ENCODE results near the gene FAM118B.
"Not testable (repeated sequence)": the region's sequence is repeated elsewhere in the genome, so short reads cannot be mapped to it uniquely, and the experiment has no call there.

Gene FAM118B

GRCh38 chr11:126217491-126217890 is 5.9 kb downstream of the FAM118B start:
- DNase-seq (ENCODE audit: low spot score), result no peak

GRCh38 chr11:126219547-126219946 is 8.0 kb downstream of the FAM118B start:
- DNase-seq (ENCODE audit: low spot score), result no peak

- DNase-seq (ENCODE audit: low spot score), result no peak
Measured at GRCh38 chr11:126224647-126225294, 13.2 kb downstream of the FAM118B start.

GRCh38 chr11:126225295-126225665 is 13.7 kb downstream of the FAM118B start:
- DNase-seq (ENCODE audit: low spot score), result no peak

- DNase-seq (ENCODE audit: low spot score), result no peak
Measured at GRCh38 chr11:126226334-126227084, 14.9 kb downstream of the FAM118B start.

- DNase-seq (ENCODE audit: low spot score), result no peak
Measured at GRCh38 chr11:126229858-126230540, 18.4 kb downstream of the FAM118B start.

GRCh38 chr11:126231725-126232459 is 20.3 kb downstream of the FAM118B start:
- no peak for DNase-seq (ENCODE audit: low spot score)

GRCh38 chr11:126232683-126233082 is 21.1 kb downstream of the FAM118B start:
- no peak for DNase-seq (ENCODE audit: low spot score)

GRCh38 chr11:126233391-126233790 is 21.8 kb downstream of the FAM118B start:
- no peak for DNase-seq (ENCODE audit: low spot score)

DNA sequence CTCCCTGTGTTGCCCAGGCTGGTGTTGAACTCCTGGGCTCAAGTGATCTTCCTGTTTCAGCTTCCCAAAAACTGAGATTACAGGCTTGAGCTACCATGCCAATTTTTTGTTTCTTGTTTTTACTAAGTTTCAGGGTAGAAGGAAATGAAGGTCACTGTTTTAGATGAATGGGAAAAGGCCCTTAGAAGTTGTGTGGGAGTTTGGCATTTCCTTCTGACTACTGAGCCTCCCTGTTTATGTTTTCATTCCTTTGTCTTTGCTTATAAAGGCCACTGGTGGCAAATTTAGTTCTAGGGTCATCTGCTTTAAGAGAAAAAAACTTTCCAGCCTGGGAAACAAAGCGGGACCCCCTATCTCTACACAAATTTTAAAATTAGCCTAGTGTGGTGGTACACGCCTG is 35.1 kb downstream of the FAM118B start:
- DNase-seq (ENCODE audit: low spot score), result no peak

- DNase-seq (ENCODE audit: low spot score), result no peak
Measured at GRCh38 chr11:126253265-126253664, 41.7 kb downstream of the FAM118B start.

GRCh38 chr11:126254819-126255218 is 43.2 kb downstream of the FAM118B start:
- no peak for DNase-seq (ENCODE audit: low spot score)

GRCh38 chr11:126255507-126255906 is 43.9 kb downstream of the FAM118B start:
- DNase-seq (ENCODE audit: low spot score), result not testable (repeated sequence)

DNA sequence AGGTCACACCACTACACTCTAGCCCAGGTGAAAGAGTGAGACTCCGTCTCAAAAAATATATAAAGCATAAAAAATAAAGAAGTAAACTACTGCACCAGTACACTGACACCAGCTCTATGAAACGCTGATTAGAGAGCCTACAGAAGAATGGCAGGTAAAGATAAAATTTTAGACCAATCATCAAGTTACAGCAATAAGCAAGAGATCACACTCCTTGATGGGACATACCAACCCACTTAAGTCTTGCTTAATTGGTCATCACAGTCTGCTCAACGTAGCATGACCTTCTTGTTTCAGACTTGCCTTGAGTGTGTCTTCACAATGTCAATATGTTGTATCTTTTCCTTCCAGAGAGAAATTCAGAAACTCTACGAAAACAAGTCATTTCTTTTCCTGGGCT is 44.6 kb downstream of the FAM118B start:
- no peak for DNase-seq (ENCODE audit: low spot score)

- no peak for DNase-seq (ENCODE audit: low spot score)
Measured at GRCh38 chr11:126257144-126257543, 45.6 kb downstream of the FAM118B start.

DNA sequence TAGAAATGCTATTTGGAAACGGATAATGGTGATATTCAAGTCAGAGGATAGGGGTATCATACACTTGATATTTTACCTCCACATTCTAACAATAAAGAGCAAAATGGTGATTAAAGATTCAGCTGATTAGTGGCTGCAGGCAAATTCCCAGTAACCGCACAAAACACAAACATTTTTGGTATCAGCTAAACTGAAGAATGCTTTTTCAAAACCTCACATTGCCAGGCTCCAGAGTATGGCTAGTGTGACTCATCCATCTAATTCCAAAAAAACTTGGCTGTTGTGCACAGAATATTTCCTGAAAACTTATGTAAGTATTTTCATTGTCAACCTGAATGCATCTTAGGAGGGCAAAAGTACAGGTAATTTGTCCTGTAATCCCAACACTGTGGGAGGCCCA is 46.2 kb downstream of the FAM118B start:
- DNase-seq (ENCODE audit: low spot score), result no peak

GRCh38 chr11:126262216-126262615 is 50.6 kb downstream of the FAM118B start:
- no peak for DNase-seq (ENCODE audit: low spot score)

DNA sequence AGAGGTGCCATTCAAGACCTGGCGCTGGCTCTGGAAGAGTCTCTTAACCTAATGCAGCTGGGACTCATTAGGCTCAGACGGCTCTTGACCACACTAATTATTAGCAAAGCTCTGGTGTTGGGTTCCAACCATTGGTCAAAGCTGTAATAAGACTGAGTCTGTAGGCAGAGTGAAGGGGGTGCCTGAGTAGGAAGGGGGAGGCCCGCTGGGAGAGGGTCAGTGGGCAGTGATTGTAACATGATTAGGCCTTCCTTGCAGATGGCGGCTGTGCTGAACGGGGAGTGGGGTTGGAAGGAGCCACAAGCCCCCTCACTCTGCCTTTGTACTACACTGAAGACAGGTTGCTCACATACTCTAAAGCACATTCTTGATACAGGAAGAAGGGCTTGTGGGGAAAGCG is 51.9 kb downstream of the FAM118B start:
- no peak for DNase-seq (ENCODE audit: low spot score)

DNA sequence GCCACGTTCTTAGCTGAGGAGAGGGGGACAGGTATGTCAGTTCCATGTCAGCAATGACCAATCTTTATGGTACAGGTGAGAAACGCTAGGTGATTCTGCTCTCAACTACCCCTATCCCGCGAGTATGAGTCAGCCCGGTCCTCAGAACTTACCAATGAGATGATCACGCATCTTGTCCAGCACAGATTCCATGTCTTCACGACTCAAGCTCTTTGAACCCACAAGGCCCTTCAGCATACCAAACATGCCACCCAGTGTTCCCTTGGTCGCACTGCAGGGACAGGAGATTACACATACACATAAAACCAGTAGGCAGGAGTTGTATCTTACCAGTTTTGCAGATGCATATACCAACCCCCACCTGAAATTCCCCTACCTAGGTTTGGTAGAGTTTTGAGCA is 54.2 kb downstream of the FAM118B start:
- no peak for DNase-seq (ENCODE audit: low spot score)

DNA sequence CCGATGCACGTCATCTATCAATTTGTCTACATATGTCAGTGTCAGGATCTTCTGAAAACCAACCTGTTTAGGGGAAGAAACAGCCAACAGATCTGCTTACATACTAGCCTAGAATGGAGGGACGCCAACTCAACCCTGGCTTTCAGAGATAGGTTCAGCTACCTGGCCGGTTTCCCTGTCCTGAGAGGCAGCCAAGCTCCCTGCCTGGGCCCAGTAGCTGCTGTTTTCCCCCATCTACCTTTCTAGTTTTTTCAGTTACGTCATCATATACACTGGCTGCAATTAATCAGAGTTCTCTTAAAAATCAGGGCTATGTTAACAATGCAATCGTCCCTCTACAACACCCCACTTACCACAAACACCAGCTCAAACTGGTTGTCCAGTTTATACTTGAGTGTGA is 56.1 kb downstream of the FAM118B start:
- no peak for DNase-seq (ENCODE audit: low spot score)

GRCh38 chr11:126268361-126268707 is 56.8 kb downstream of the FAM118B start:
- no peak for DNase-seq (ENCODE audit: low spot score)

Measured in SK-N-DZ (cell line).